Astrocyte (in vitro differentiated cells and primary cell): ENCODE results near the gene PADI2. TPM values are rescaled to one million over a fixed set of nuclear protein-coding genes. Genes with fewer than 3 reads are reported as not detected.

Experiments
- DNase-seq: peaks from one replicate; pipeline ENCODE4 v3.0.0-alpha.2; 2010; ENCODE audit warnings: low read depth
- FAIRE-seq: peaks from 2 replicates; lab custom pipeline; 2011; peaks lifted over from hg19 to GRCh38; lab: Jason Lieb, UNC
- H2AFZ ChIP-seq: 2 replicates; pipeline ENCODE4 v1.6.0; 2012; ENCODE audit warnings: low read depth, low read length, inconsistent platforms
- H3K27ac ChIP-seq: 2 replicates; pipeline ENCODE4 v1.5.1; 2011; ENCODE audit warnings: low read depth, low read length, inconsistent platforms
- H3K27me3 ChIP-seq: 2 replicates; pipeline ENCODE4 v1.6.0; 2011; ENCODE audit warnings: low read length, inconsistent platforms; ENCODE audit not compliant: insufficient read depth
- H3K36me3 ChIP-seq: 2 replicates; pipeline ENCODE4 v1.5.1; 2011; ENCODE audit warnings: low read length, inconsistent platforms; ENCODE audit not compliant: insufficient read depth
- H3K4me1 ChIP-seq: 2 replicates; pipeline ENCODE4 v1.5.1; 2011; ENCODE audit warnings: low read length, inconsistent platforms; ENCODE audit not compliant: insufficient read depth
- H3K4me2 ChIP-seq: 2 replicates; pipeline ENCODE4 v1.6.0; 2012; ENCODE audit warnings: low read length, inconsistent platforms
- H3K4me3 ChIP-seq: 2 replicates; pipeline ENCODE4 v1.5.1; 2011; ENCODE audit warnings: low read depth, mild to moderate bottlenecking, low read length, inconsistent platforms; ENCODE audit not compliant: insufficient read depth
- H3K79me2 ChIP-seq: 2 replicates; pipeline ENCODE4 v1.6.0; 2012; ENCODE audit warnings: mild to moderate bottlenecking, low read length, inconsistent platforms; ENCODE audit not compliant: insufficient read depth
- H3K9ac ChIP-seq: 2 replicates; pipeline ENCODE4 v1.6.0; 2012; ENCODE audit warnings: mild to moderate bottlenecking, low read length, inconsistent platforms
- H3K9me3 ChIP-seq: 2 replicates; pipeline ENCODE4 v1.5.1; 2012; ENCODE audit warnings: low read depth, mild to moderate bottlenecking, low read length, inconsistent platforms; ENCODE audit not compliant: insufficient read depth
- H4K20me1 ChIP-seq: 2 replicates; pipeline ENCODE4 v1.6.0; 2012; ENCODE audit warnings: low read length, inconsistent platforms; ENCODE audit not compliant: insufficient read depth
- H3K27ac Mint-ChIP-seq: one replicate; pipeline ENCODE4 v1.8.0; 2021; ENCODE audit warnings: mild to moderate bottlenecking, mixed read lengths; ENCODE audit not compliant: unreplicated experiment
- H3K27me3 Mint-ChIP-seq: one replicate; pipeline ENCODE4 v1.8.0; 2021; ENCODE audit warnings: low read depth, mixed read lengths; ENCODE audit not compliant: unreplicated experiment
- H3K36me3 Mint-ChIP-seq: one replicate; pipeline ENCODE4 v1.8.0; 2021; ENCODE audit warnings: low read depth, mixed read lengths; ENCODE audit not compliant: unreplicated experiment
- H3K4me1 Mint-ChIP-seq: one replicate; pipeline ENCODE4 v1.8.0; 2021; ENCODE audit warnings: low read depth, mixed read lengths; ENCODE audit not compliant: unreplicated experiment
- H3K4me3 Mint-ChIP-seq: one replicate; pipeline ENCODE4 v1.8.0; 2021; ENCODE audit warnings: mild to moderate bottlenecking, moderate library complexity, mixed read lengths; ENCODE audit not compliant: unreplicated experiment
- H3K9me3 Mint-ChIP-seq: one replicate; pipeline ENCODE4 v1.8.0; 2021; ENCODE audit warnings: mild to moderate bottlenecking, mixed read lengths; ENCODE audit not compliant: unreplicated experiment
- EZH2 ChIP-seq: IDR thresholded peaks from 2 replicates; pipeline ENCODE4 v1.6.1; 2012; ENCODE audit warnings: mild to moderate bottlenecking, low read length, inconsistent platforms; ENCODE audit not compliant: insufficient read depth
- total RNA-seq: library from RNA; stranded (reverse); gene quantifications from 2 replicates; pipeline ENCODE4 v1.2.1, GENCODE V29; 2021
- TF ChIP-seq, protein P1 (sequence below): IDR thresholded peaks from 2 replicates; pipeline ENCODE4 v1.5.1; 2011; ENCODE audit warnings: low read depth, mild to moderate bottlenecking, inconsistent platforms, low read length, moderate library complexity; ENCODE audit not compliant: insufficient read depth

PADI2 gene
- total RNA-seq, 1 donor from 2014 or later = 0.48 TPM

DNA sequence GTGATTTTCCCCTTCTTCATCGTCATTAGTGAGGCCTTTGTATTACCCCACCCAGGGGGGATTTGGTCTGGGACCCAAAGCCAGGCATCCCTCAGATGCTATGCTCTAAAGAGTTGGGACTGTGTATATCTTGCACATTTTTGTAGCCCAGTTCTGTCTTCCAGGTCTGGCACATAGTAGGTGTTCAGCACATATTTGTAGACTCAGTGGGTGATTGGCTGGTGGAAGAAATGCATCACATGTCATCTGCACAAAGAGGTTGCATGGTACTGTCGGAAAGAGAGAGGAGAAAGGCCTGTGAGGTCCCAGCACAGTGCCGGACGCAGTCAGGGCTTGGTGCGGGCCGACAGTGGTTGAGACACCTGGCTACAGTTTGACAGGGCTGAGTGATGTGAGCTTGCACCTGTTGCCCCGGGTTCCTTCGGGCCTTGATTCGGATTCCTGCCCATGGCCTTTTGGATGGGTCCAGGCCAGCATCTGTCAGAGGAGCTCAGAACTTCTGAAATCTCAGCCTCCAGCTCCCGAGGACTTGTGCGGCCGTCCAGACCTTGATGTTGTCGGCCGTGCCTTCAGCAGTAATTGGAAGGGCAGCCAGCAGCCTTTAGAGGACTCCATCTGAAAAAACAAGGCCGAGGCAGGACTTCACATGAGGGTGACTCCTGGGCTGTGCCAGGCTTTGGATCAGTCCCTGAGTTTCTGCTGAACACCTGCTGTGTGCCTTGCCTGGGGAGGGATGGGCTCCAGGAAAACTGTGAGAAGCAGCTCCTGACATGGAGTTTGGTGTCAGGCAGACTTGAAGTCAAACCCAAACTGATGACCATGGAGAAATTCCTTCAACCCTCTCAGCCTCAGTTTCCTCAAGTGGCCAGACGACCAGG, 44.8 kb upstream of the PADI2 start:
- Histone ChIP-seq H2AFZ (no peak overlapping the region), H4K20me1 (no peaks in the 10 kb centered on the region), H3K4me3 (no peak overlapping the region), H3K4me2 (no peak overlapping the region), H3K9me3 (no peaks in the 10 kb centered on the region), H3K27ac (no peak overlapping the region), H3K79me2 (no peaks in the 10 kb centered on the region), H3K27me3 (no peaks in the 10 kb centered on the region), H3K36me3 (no peaks in the 10 kb centered on the region), H3K9ac (no peak overlapping the region), H3K4me1 (peaks cover 19% of the 10 kb centered on the region)
- H3K27me3 Mint-ChIP-seq = peaks cover 25% of the 10 kb centered on the region
- DNase-seq (no peak), FAIRE-seq (no peak)
- no peak overlapping the region for H3K4me3 Mint-ChIP-seq
- TF ChIP-seq, protein P1, sequence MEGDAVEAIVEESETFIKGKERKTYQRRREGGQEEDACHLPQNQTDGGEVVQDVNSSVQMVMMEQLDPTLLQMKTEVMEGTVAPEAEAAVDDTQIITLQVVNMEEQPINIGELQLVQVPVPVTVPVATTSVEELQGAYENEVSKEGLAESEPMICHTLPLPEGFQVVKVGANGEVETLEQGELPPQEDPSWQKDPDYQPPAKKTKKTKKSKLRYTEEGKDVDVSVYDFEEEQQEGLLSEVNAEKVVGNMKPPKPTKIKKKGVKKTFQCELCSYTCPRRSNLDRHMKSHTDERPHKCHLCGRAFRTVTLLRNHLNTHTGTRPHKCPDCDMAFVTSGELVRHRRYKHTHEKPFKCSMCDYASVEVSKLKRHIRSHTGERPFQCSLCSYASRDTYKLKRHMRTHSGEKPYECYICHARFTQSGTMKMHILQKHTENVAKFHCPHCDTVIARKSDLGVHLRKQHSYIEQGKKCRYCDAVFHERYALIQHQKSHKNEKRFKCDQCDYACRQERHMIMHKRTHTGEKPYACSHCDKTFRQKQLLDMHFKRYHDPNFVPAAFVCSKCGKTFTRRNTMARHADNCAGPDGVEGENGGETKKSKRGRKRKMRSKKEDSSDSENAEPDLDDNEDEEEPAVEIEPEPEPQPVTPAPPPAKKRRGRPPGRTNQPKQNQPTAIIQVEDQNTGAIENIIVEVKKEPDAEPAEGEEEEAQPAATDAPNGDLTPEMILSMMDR = no peak
- no peak for TF ChIP-seq EZH2
- H3K4me1 Mint-ChIP-seq = peaks cover 14% of the 10 kb centered on the region
- H3K27ac Mint-ChIP-seq = no peak overlapping the region
- no peaks in the 10 kb centered on the region for H3K36me3 Mint-ChIP-seq
- peaks cover 8% of the 10 kb centered on the region for H3K9me3 Mint-ChIP-seq

DNA sequence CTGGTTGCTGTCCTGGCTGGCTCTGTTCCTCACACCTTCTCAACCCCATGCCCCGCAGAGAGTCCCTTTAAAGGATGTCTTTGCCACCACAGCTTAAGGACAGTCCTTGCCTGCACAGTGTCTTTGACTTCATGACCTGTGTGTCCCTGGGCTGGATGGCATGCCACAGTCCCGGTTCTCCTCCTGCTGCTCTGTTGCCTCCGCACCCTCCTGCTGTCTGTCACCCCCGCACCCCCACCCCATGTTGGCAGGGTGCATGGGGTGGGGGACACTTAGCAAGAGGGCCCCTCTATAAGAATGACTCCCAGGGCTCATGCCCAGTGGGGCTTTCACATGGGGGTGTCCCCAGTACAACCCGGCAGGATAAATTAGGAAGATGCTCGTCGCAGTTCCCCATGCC, 44.1 kb upstream of the PADI2 start:
- Histone ChIP-seq H3K27ac (no peak overlapping the region), H3K79me2 (no peaks in the 10 kb centered on the region), H2AFZ (no peak overlapping the region), H3K36me3 (no peaks in the 10 kb centered on the region), H3K9me3 (no peaks in the 10 kb centered on the region), H3K9ac (no peak overlapping the region), H3K4me2 (no peak overlapping the region), H3K4me3 (no peak overlapping the region), H3K4me1 (peaks cover 12% of the 10 kb centered on the region), H4K20me1 (no peaks in the 10 kb centered on the region), H3K27me3 (no peaks in the 10 kb centered on the region)
- peaks cover 27% of the 10 kb centered on the region for H3K27me3 Mint-ChIP-seq
- H3K4me3 Mint-ChIP-seq = no peak overlapping the region
- H3K27ac Mint-ChIP-seq = peak overlapping the region; percentile 26
- FAIRE-seq (no peak), DNase-seq (no peak)
- H3K9me3 Mint-ChIP-seq = peaks cover 10% of the 10 kb centered on the region
- peaks cover 7% of the 10 kb centered on the region for H3K4me1 Mint-ChIP-seq
- TF ChIP-seq EZH2 = no peak
- TF ChIP-seq, protein P1 = no peak
- no peaks in the 10 kb centered on the region for H3K36me3 Mint-ChIP-seq

DNA sequence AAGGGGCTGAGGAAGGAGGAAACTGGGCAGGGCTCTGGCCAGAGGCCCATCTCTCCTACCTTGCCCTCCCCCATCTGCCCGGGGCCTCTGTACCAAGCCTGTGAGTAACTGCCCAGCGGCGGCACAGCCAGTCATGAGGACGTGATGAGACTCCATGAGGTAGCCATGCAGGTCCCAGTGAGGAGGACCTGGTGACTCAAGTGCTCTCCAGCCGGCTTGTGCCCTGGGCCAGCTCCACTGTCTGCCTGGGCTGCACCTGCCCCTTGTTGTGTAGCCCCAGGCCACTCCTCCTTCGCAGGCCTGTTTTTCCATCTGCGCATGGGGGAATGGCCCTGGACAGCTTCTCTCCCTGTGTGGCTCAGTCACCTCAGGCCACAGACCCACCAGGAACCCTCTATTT, 43.7 kb upstream of the PADI2 start:
- Mint-ChIP-seq H3K36me3 (no peaks in the 10 kb centered on the region), H3K4me3 (no peak overlapping the region), H3K9me3 (peaks cover 10% of the 10 kb centered on the region), H3K4me1 (peaks cover 4% of the 10 kb centered on the region), H3K27me3 (peaks cover 27% of the 10 kb centered on the region), H3K27ac (no peak overlapping the region)
- H3K36me3 ChIP-seq = no peaks in the 10 kb centered on the region
- H3K27ac ChIP-seq = no peak overlapping the region
- no peak overlapping the region for H3K4me2 ChIP-seq
- FAIRE-seq (no peak), DNase-seq (no peak)
- H3K9me3 ChIP-seq = no peaks in the 10 kb centered on the region
- no peak for TF ChIP-seq EZH2
- TF ChIP-seq, protein P1 = no peak
- no peaks in the 10 kb centered on the region for H3K79me2 ChIP-seq
- no peaks in the 10 kb centered on the region for H4K20me1 ChIP-seq
- peaks cover 8% of the 10 kb centered on the region for H3K4me1 ChIP-seq
- H3K9ac ChIP-seq = no peak overlapping the region
- H2AFZ ChIP-seq = no peak overlapping the region
- H3K27me3 ChIP-seq = no peaks in the 10 kb centered on the region
- H3K4me3 ChIP-seq = no peak overlapping the region
